Activated CD8-positive, alpha-beta memory T cell treated with anti-CD3 and anti-CD28 coated beads for 24 hours (primary cell): ENCODE data around the gene FCGR3B.
"Not testable (repeated sequence)": the region's sequence is repeated elsewhere in the genome, so short reads cannot be mapped to it uniquely, and the experiment has no call there.

Experiments
- DNase-seq: peaks from one replicate; pipeline ENCODE4 v3.0.0-alpha.2; 2020

The FCGR3B gene

DNA sequence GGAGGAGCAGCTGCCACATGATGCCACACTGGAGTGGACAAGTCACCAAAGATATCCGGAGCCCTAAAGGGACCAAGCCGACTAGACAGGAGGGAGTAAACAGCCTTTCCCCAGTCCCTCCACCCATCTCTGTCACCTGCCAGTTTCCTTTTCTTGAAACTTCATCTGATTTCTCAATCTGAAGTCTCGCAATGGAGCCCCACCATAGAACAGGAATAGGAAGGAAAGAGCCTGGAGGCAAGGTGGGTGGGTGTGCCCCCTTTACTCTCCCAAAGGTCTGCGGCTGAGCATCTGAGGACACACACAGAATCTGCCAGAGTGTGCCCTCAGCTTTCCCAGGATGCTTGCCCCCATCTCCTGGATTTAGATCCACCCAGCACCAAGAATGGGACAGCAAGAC is at the start of gene FCGR3B:
Gene FCGR3B (minus strand): TSS at position 101 of the 400 bp plus-strand sequence. CDS start 82 bp downstream, at position 19.
- DNase-seq = no peak

GRCh38 chr1:161678500-161678899 is 47.5 kb upstream of the FCGR3B start:
- no peak for DNase-seq

GRCh38 chr1:161676958-161677689 is 46.1 kb upstream of the FCGR3B start:
- DNase-seq = no peak

DNA sequence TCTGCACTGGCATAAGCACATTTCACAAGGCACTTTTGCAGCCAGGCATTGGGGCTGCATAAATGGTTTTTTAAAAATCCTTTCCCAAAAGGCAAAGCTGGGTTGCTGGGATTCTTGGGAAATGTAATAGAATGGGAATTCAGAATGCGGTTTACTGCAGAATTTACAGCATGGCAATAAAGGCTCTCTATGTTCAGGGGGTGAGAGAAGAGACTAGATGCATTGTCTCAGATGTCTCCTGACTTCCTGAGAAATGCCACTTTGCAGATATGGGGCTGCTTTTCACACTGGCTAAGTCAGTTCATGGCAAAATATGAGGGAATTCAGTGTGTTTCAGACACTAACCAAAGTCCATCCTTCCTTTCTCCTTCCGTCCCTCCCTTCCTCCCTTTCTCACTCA is 45.5 kb upstream of the FCGR3B start:
- no peak for DNase-seq

GRCh38 chr1:161674908-161675307 is 43.9 kb upstream of the FCGR3B start:
- DNase-seq = not testable (repeated sequence)

DNA sequence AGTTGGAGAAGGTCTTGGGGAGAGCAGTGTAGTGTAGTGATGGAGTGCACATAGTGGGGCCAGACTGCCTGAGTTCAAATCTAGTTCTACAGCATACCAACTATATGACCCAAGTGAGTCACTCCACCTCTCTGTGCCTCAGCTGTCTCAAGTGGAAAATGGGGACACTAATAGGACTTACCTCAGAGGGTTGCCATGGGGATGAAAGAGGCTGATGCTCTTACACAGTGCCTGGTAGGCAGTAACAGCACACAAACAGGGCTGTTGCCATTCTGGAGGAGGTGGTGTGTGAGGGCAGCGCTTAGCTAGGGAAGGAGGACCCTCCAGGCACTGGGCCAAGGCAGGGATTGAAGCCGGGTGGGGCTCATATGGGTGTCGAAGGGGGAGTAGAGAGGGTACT is 43.5 kb upstream of the FCGR3B start:
- DNase-seq = not testable (repeated sequence)

DNA sequence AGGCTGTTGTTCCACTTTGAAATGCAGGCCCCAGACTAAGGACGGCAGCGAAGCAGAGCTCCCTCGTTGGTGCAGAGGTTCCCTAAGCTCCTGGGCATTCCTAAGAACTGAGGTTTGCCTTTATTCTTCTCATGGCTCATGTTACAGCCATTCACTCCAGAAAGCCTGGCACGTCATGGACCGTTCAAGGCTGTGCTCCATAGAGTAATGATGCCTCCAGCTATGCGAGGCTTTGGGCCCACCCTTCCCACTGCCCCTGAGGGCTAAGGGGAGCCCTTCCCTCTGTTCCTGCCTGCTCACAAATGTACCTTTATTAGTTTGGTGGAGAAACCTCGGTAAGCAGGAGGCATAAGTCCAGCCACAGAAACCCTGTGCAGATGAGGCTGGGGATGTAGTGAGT is 42.5 kb upstream of the FCGR3B start:
- DNase-seq = not testable (repeated sequence)

DNA sequence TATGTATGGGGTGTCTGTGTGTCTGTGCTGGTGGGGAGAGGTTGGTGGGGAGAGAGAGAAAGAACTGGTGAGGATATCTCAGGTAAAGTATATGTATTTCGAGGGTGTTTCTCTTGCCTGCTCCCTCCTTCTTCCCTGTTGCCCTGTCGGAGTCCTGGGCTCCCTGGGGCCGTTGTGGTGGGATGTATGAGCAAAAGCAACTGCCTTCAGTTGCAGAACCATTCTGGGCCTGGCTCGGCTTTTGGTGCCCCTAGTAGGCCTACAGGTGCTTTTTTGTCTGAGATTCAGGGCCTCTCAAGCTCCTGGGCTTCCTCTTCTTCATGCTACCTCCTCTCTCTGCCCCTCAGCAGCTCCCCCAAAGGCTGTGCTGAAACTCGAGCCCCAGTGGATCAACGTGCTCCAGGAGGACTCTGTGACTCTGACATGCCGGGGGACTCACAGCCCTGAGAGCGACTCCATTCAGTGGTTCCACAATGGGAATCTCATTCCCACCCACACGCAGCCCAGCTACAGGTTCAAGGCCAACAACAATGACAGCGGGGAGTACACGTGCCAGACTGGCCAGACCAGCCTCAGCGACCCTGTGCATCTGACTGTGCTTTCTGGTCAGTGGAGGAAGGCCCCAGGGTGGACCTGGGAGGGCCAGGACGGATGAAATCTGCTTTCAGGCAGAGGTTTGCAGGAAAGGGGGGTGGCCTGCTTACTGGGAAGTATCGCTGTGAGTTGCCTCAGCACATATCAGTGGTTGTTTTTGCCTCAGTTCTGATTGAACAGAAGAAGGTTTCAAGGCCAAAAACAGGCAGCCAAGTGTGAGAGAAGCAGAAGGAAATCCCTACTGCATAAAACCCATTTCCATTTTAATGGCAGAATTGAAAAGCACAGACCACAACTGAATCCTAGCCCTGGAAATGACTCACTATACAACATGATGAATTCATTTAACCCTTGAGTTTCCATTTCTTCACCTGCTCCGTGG is 40.4 kb upstream of the FCGR3B start:
- not testable (repeated sequence) for DNase-seq

- not testable (repeated sequence) for DNase-seq
Measured at GRCh38 chr1:161664689-161665088, 33.7 kb upstream of the FCGR3B start.

- not testable (repeated sequence) for DNase-seq
Measured at GRCh38 chr1:161663569-161663968, 32.6 kb upstream of the FCGR3B start.

- not testable (repeated sequence) for DNase-seq
Measured at GRCh38 chr1:161662684-161663339, 31.8 kb upstream of the FCGR3B start, which contains the start of gene FCGR2B. TSS of gene FCGR2B (plus strand) at chr1:161663143. CDS start at chr1:161663242, 99 bp downstream.

DNA sequence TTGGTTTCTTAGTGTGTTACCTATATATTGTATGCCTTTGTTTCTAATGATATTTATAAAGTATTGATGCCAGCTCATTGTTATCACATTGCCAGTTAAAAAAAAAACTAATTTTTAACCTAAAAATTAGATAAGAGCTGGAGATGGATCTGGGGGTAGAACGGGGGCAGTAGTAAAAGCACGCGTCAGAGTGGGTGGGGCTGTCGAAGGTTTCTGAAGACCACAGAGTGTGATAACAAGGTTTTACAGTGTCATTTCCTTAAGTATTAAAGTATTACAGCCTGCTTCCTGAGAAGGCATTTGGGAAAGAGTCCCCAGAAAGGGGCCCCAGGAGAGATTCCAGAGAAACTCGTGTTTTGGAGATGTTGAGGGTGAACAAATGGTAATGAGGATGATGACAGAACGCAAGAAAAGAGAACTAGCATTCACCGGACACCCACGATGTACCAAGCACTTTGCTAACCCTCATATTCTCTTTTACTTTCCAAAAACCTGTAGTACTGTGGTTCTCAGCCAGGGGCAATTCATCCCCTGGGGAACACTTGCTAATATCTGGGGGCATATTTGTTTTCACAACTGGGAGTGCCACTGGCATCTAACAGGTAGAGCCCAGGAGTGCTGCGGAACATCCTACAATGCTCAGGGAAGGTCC is 30.8 kb upstream of the FCGR3B start:
- DNase-seq = not testable (repeated sequence)

DNA sequence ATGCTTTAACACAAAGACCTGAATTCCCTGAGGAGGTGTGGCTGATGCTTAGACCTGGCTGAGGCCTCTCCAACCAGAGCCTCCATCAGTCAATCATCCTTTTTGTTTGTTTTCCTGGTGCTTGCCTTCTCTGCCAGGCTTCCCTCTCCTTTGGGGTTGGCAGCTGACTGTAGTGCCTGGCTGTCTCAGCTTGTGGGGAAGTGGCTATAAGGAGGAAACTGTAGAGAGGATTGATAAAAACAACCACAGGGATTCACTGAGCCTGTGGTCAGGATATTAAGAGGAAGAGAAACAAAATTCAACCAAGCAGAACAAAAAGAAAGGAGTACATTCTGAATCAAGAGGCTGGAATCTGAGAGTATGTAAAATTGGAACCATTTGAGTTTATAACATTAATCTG is 27.5 kb upstream of the FCGR3B start:
- DNase-seq = not testable (repeated sequence)

GRCh38 chr1:161653971-161654370 is 23.0 kb upstream of the FCGR3B start:
- DNase-seq = not testable (repeated sequence)

GRCh38 chr1:161653541-161653940 is 22.6 kb upstream of the FCGR3B start:
- not testable (repeated sequence) for DNase-seq

DNA sequence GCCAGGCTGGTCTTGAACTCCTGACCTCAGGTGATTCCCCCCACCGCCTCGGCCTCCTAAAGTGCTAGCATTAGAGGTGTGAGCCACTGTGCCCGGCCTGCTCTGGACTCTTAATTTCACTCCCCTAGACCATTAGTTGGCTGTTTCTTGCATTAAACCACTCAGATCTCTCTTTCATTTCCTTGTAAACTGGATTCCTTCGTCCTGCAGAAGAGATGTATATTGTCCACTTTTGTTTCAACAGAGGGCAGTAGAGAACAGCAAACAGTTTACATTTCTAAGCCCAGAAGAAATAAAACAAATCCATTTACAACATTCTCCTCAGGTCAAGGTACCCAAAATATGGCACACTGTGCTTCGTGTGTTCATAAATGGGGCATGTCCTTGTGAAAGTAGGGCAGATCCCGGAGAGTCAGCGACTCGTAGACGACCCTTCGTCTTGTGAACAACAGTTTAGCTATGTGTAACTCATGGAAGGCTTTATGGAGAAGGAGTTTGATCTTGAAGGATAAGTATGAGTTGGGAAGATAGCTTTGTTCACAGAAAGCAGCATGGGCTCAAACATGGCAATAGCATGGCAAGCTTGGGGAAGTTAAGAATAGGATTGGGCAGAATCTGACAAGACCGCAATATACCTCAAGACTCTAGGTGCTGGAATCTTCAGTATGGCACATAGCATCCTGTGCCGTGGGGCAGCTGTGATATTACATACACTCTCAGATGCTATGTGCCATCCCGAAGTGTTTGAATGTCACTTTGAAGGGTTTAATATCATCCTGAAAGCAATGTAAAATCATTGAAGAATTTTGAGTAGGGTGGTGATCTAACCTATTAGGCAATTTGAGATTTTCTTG is 16.8 kb upstream of the FCGR3B start:
- DNase-seq = not testable (repeated sequence)

- DNase-seq = not testable (repeated sequence)
Measured at GRCh38 chr1:161644855-161645254, 13.9 kb upstream of the FCGR3B start.

GRCh38 chr1:161643481-161644208 is 12.7 kb upstream of the FCGR3B start:
- not testable (repeated sequence) for DNase-seq

DNA sequence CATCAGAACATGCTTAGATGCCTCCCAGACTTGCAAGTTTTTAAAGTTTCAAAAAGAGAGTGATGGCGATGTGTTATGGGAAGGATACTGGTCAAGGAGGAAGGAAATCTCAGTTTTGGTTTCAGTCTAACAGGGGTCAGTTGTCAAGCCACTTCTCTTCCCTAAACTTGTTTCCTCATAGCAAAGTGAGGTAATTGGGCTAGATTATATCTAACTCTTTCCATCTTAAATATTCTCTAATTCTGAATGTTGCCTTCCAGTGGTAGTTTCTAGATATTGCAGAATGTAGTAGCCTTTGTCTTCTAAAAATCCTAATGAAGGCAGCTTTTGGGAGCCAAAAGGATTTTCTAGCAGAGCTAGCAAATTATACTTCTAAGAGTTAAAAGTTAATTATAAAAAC is 11.7 kb upstream of the FCGR3B start:
- not testable (repeated sequence) for DNase-seq

- not testable (repeated sequence) for DNase-seq
Measured at GRCh38 chr1:161639203-161639602, 8.2 kb upstream of the FCGR3B start.
